Naive thymus-derived CD4-positive, alpha-beta T cell (primary cell): Measurements from ENCODE around the gene ZNF48. TPM values are rescaled to one million over a fixed set of nuclear protein-coding genes. Genes with fewer than 3 reads are reported as not detected.
A peak's percentile ranks its signal among the peaks of the same experiment; 100 is the strongest.

Experiments
- ATAC-seq: fragments of 150-1000 bp; cut with Tn5 transposase; 2 replicates; pipeline ENCODE4 v1.10.0; 2021; ENCODE audit warnings: mild to moderate bottlenecking, moderate library complexity
- CTCF ChIA-PET: fragments of 350-600 bp; sonication (Branson Sonifier 250); formaldehyde crosslinking; loops from one replicate; lab custom pipeline; 2021; ENCODE audit warnings: antibody characterized with exemption; lab: Charles Lee
- POLR2A ChIA-PET: fragments of 350-600 bp; sonication (Branson Sonifier 250); formaldehyde crosslinking; loops from one replicate; lab custom pipeline; 2021; ENCODE audit warnings: antibody characterized with exemption, inconsistent platforms; lab: Charles Lee
- DNase-seq, 9 donors: peaks; one replicate each; pipeline versions ENCODE4 v3.0.0 to v3.0.0-alpha.2; 2020 to 2022; ENCODE audit warnings: mixed read lengths in 1 of 9
- H3K27ac ChIP-seq: one replicate; pipeline ENCODE4 v1.7.0; 2013; ENCODE audit warnings: mild to moderate bottlenecking, low read depth, low read length, moderate library complexity
- H3K27me3 ChIP-seq, 2 donors: one replicate each; pipeline ENCODE4 v1.7.0; 2013; ENCODE audit warnings: low read length in 2 of 2, mild to moderate bottlenecking in 2 of 2, moderate library complexity in 2 of 2; ENCODE audit not compliant: control insufficient read depth in 2 of 2, insufficient read depth in 2 of 2
- H3K36me3 ChIP-seq, 3 experiments: 1 replicate in 2 of 3; 2 replicates in 1 of 3; pipeline ENCODE4 v1.7.0; 2013; ENCODE audit warnings: low read length in 3 of 3, mild to moderate bottlenecking in 3 of 3, moderate library complexity in 1 of 3; ENCODE audit not compliant: insufficient read depth in 3 of 3, control insufficient read depth in 2 of 3
- H3K4me1 ChIP-seq, 2 donors: one replicate each; pipeline ENCODE4 v1.7.0; 2013; ENCODE audit warnings: low read length in 2 of 2, mild to moderate bottlenecking in 2 of 2, moderate library complexity in 1 of 2; ENCODE audit not compliant: control insufficient read depth in 2 of 2, insufficient read depth in 2 of 2
- H3K4me3 ChIP-seq: 2 replicates; pipeline ENCODE4 v1.7.0; 2013; ENCODE audit warnings: mild to moderate bottlenecking, low read length
- H3K9me3 ChIP-seq, 3 experiments: 1 replicate in 2 of 3; 2 replicates in 1 of 3; pipeline ENCODE4 v1.7.0; 2013; ENCODE audit warnings: low read length in 3 of 3; ENCODE audit not compliant: control insufficient read depth in 2 of 3
- H3K27ac Mint-ChIP-seq, 9 donors: one replicate each; pipeline ENCODE4 v1.8.0; 2020 to 2022; ENCODE audit warnings: mixed read lengths in 9 of 9, mild to moderate bottlenecking in 8 of 9, moderate library complexity in 5 of 9, inconsistent platforms in 2 of 9
- H3K27me3 Mint-ChIP-seq, 5 donors: one replicate each; pipeline ENCODE4 v1.8.0; 2021 to 2022; ENCODE audit warnings: mixed read lengths in 5 of 5, mild to moderate bottlenecking in 1 of 5
- H3K36me3 Mint-ChIP-seq, 5 donors: one replicate each; pipeline ENCODE4 v1.8.0; 2020 to 2022; ENCODE audit warnings: mixed read lengths in 5 of 5, mild to moderate bottlenecking in 3 of 5, inconsistent platforms in 1 of 5
- H3K4me1 Mint-ChIP-seq, 7 donors: one replicate each; pipeline ENCODE4 v1.8.0; 2020 to 2022; ENCODE audit warnings: mixed read lengths in 7 of 7, mild to moderate bottlenecking in 3 of 7, inconsistent platforms in 1 of 7
- H3K4me3 Mint-ChIP-seq, 10 donors: one replicate each; pipeline ENCODE4 v1.8.0; 2020 to 2022; ENCODE audit warnings: mild to moderate bottlenecking in 10 of 10, mixed read lengths in 10 of 10, moderate library complexity in 6 of 10, inconsistent platforms in 2 of 10
- H3K9me3 Mint-ChIP-seq, 11 donors: one replicate each; pipeline ENCODE4 v1.8.0; 2020 to 2022; ENCODE audit warnings: mixed read lengths in 11 of 11, mild to moderate bottlenecking in 4 of 11, inconsistent platforms in 1 of 11, moderate library complexity in 1 of 11
- intact Hi-C, 2 donors: fragments of 100-400 bp; cut with micrococcal nuclease; formaldehyde crosslinking; loops; one replicate each; pipeline ENCODE4 v1.15.1; 2023
- polyA plus RNA-seq, 2 donors: library from polyadenylated mRNA; unstranded; fragments of 300-500 nt; fragmentation: Illumina TruSeq; gene quantifications; one replicate each; pipeline ENCODE4 v1.2.3, GENCODE V29; 2021
- total RNA-seq, 6 experiments: library from RNA in 5 of 6; stranded (reverse) in 5 of 6; gene quantifications; 1 replicate in 5 of 6; 2 replicates in 1 of 6; pipeline ENCODE4 v1.2.3 and lab custom pipeline; 2021 to 2026

Gene ZNF48
- total and polyA plus RNA-seq, 7 experiments from 2014 or later, result 6.0 to 16.0 (median 10.9) TPM

- H3K27me3 Mint-ChIP-seq, result no peaks in the 10 kb centered on the region
- Histone ChIP-seq H3K27ac (peak overlapping the region; percentile 100), H3K4me3 (peak overlapping the region; percentile 89), H3K36me3 (peaks cover 0 to 9% (median 3%) of the 10 kb centered on the region in 3 experiments), H3K4me1 (peaks cover 60 to 64% of the 10 kb centered on the region in 2 donors), H3K27me3 (no peaks in the 10 kb centered on the region), H3K9me3 (no peaks in the 10 kb centered on the region)
- H3K9me3 Mint-ChIP-seq, result no peaks in the 10 kb centered on the region
- ATAC-seq (no peak), DNase-seq (no peak)
- H3K36me3 Mint-ChIP-seq, result peaks cover 4 to 31% (median 5%) of the 10 kb centered on the region in 5 donors
- H3K4me1 Mint-ChIP-seq, result peaks cover 36 to 76% (median 52%) of the 10 kb centered on the region in 7 donors
- ChIA-PET POLR2A (interaction anchor here (1.1 to 10.9 kb wide), 7 partner anchors 13 to 290 kb away, joined by 3 to 254 read pairs (median 31); partner anchors contain the start of genes DCTPP1, TBC1D10B, TBX6 and ZNF48), CTCF (interaction anchor here (0.6 kb wide), 1 partner anchor 730 kb away, joined by 3 read pairs; no protein-coding TSS in a partner anchor)
- intact Hi-C loops, result no loop called here
- H3K4me3 Mint-ChIP-seq, result peak overlapping the region; percentile 73 to 100 (median 96)
- H3K27ac Mint-ChIP-seq, result peak overlapping the region; percentile 85 to 100 (median 99)
These were observed 14.4 kb upstream of the ZNF48 start for GRCh38 chr16:30380803-30381208.

GRCh38 chr16:30381291-30382041 is 13.8 kb upstream of the ZNF48 start:
- no peaks in the 10 kb centered on the region for H3K9me3 Mint-ChIP-seq
- Histone ChIP-seq H3K36me3 (peaks cover 0 to 3% (median 3%) of the 10 kb centered on the region in 3 experiments), H3K4me1 (peaks cover 58 to 59% of the 10 kb centered on the region in 2 donors), H3K27me3 (no peaks in the 10 kb centered on the region), H3K9me3 (no peaks in the 10 kb centered on the region), H3K27ac (peak overlapping the region; percentile 100), H3K4me3 (peak overlapping the region; percentile 89)
- intact Hi-C loops, result loop anchor here (1.0 kb wide), 4 partner anchors 10 to 46 kb away; partner anchors contain the start of genes ZNF771 (in 2 of the 2) and ZNF48 (in 1 of the 2)
- peak overlapping the region; percentile 78 to 100 (median 96) for H3K4me3 Mint-ChIP-seq
- CTCF ChIA-PET, result interaction anchor here (0.6 to 1.7 kb wide), 3 partner anchors 14 to 730 kb away, joined by 3 to 5 read pairs (median 4); partner anchors contain the start of genes ZNF48 and ZNF771
- peaks cover 36 to 73% (median 52%) of the 10 kb centered on the region in 7 donors for H3K4me1 Mint-ChIP-seq
- POLR2A ChIA-PET, result interaction anchor here (1.1 to 10.9 kb wide), 12 partner anchors 13 to 290 kb away, joined by 3 to 254 read pairs (median 10); partner anchors contain the start of genes CORO1A, TBC1D10B, TBX6 and ZNF48
- peak overlapping the region; percentile 90 to 100 (median 99) for H3K27ac Mint-ChIP-seq
- peaks cover 4 to 31% (median 5%) of the 10 kb centered on the region in 5 donors for H3K36me3 Mint-ChIP-seq
- DNase-seq, result peak in 1 of 9 donors; percentile 38
- no peak for ATAC-seq
- H3K27me3 Mint-ChIP-seq, result no peaks in the 10 kb centered on the region

- Histone ChIP-seq H3K27me3 (no peaks in the 10 kb centered on the region), H3K9me3 (no peaks in the 10 kb centered on the region), H3K36me3 (peaks cover 0 to 3% (median 3%) of the 10 kb centered on the region in 3 experiments), H3K4me1 (peaks cover 50 to 51% of the 10 kb centered on the region in 2 donors), H3K4me3 (peak within 1 kb of the TSS; percentile 89), H3K27ac (peak within 1 kb of the TSS; percentile 100)
- DNase-seq (peak; percentile 49 to 86 (median 81)), ATAC-seq (peak; percentile 27)
- no peaks in the 10 kb centered on the region for H3K9me3 Mint-ChIP-seq
- H3K4me3 Mint-ChIP-seq, result peak within 1 kb of the TSS; percentile 78 to 100 (median 96)
- peaks cover 4 to 31% (median 5%) of the 10 kb centered on the region in 5 donors for H3K36me3 Mint-ChIP-seq
- H3K27ac Mint-ChIP-seq, result peak within 1 kb of the TSS; percentile 90 to 100 (median 99)
- POLR2A ChIA-PET, result interaction anchor here (0.6 to 10.9 kb wide), 23 partner anchors 14 to 318 kb away, joined by 3 to 254 read pairs (median 6); partner anchors contain the start of genes CD2BP2, CORO1A, DCTPP1 and FBRS
- intact Hi-C loops, result loop anchor here (1.0 kb wide), 4 partner anchors 11 to 47 kb away; partner anchors contain the start of genes ZNF771 (in 2 of the 2) and ZNF48 (in 1 of the 2)
- no peaks in the 10 kb centered on the region for H3K27me3 Mint-ChIP-seq
- CTCF ChIA-PET, result interaction anchor here (0.8 to 2.0 kb wide), 8 partner anchors 10 to 153 kb away, joined by 3 to 7 read pairs (median 5); partner anchors contain the start of genes TBC1D10B, ZNF48 and ZNF771
- H3K4me1 Mint-ChIP-seq, result peaks cover 33 to 67% (median 49%) of the 10 kb centered on the region in 7 donors
These were observed 12.9 kb upstream of the ZNF48 start, which contains the start of gene SEPTIN1 for GRCh38 chr16:30382111-30382881. TSS of gene SEPTIN1 (minus strand) at chr16:30382561. CDS start at chr16:30382542, 19 bp downstream.

- H3K4me3 ChIP-seq, result peak overlapping the region; percentile 89
- no peak for DNase-seq
- H3K4me1 ChIP-seq, result peaks cover 47 to 49% of the 10 kb centered on the region in 2 donors
- H3K9me3 ChIP-seq, result no peaks in the 10 kb centered on the region
- no peaks in the 10 kb centered on the region for H3K27me3 ChIP-seq
- peaks cover 4 to 28% (median 5%) of the 10 kb centered on the region in 5 donors for H3K36me3 Mint-ChIP-seq
- H3K27me3 Mint-ChIP-seq, result no peaks in the 10 kb centered on the region
- no peak for ATAC-seq
- H3K4me3 Mint-ChIP-seq, result peak overlapping the region; percentile 78 to 100 (median 96)
- H3K9me3 Mint-ChIP-seq, result no peaks in the 10 kb centered on the region
- H3K27ac Mint-ChIP-seq, result peak overlapping the region; percentile 90 to 100 (median 99)
- peaks cover 0 to 3% (median 1%) of the 10 kb centered on the region in 3 experiments for H3K36me3 ChIP-seq
- peak overlapping the region; percentile 100 for H3K27ac ChIP-seq
- peaks cover 32 to 64% (median 40%) of the 10 kb centered on the region in 7 donors for H3K4me1 Mint-ChIP-seq
- intact Hi-C loops, result no loop called here
- CTCF ChIA-PET, result interaction anchor here (1.0 to 2.0 kb wide), 7 partner anchors 9 to 352 kb away, joined by 3 to 7 read pairs (median 5); partner anchors contain the start of genes TBC1D10B and ZNF48
- POLR2A ChIA-PET, result interaction anchor here (0.7 to 10.9 kb wide), 12 partner anchors 9 to 199 kb away, joined by 3 to 254 read pairs (median 10); partner anchors contain the start of genes CORO1A, DCTPP1, MYL11 and TBC1D10B
These were observed 11.7 kb upstream of the ZNF48 start for GRCh38 chr16:30383521-30383920.

GRCh38 chr16:30394592-30395154 is 547 bp upstream of the ZNF48 start:
- H3K36me3 ChIP-seq, result peaks cover 0 to 18% (median 0%) of the 10 kb centered on the region in 3 experiments
- intact Hi-C loops, result loop anchor here (1.0 to 2.0 kb wide), 5 partner anchors 12 to 24 kb away; partner anchors contain the start of genes ZNF771 (in 2 of the 2), SEPTIN1 (in 1 of the 2) and TBC1D10B (in 1 of the 2)
- H3K9me3 ChIP-seq, result no peaks in the 10 kb centered on the region
- H3K4me1 ChIP-seq, result peaks cover 10 to 22% of the 10 kb centered on the region in 2 donors
- H3K4me3 ChIP-seq, result peak overlapping the region; percentile 80
- DNase-seq (no peak), ATAC-seq (no peak)
- ChIA-PET CTCF (interaction anchor here (0.8 to 1.3 kb wide), 3 partner anchors 12 to 15 kb away, joined by 3 to 5 read pairs (median 4); partner anchors contain the start of genes SEPTIN1 and ZNF771), POLR2A (interaction anchor here (0.7 to 14.0 kb wide), 11 partner anchors 10 to 329 kb away, joined by 3 to 254 read pairs (median 4); partner anchors contain the start of genes ALDOA, SEPTIN1, TBC1D10B and ZNF747)
- H3K4me1 Mint-ChIP-seq, result peaks cover 20 to 34% (median 25%) of the 10 kb centered on the region in 7 donors
- H3K36me3 Mint-ChIP-seq, result peaks cover 0 to 7% (median 4%) of the 10 kb centered on the region in 5 donors
- H3K27ac ChIP-seq, result peak overlapping the region; percentile 71
- no peaks in the 10 kb centered on the region for H3K27me3 Mint-ChIP-seq
- H3K27me3 ChIP-seq, result no peaks in the 10 kb centered on the region
- H3K9me3 Mint-ChIP-seq, result no peaks in the 10 kb centered on the region
- H3K27ac Mint-ChIP-seq, result peak overlapping the region; percentile 63 to 95 (median 83)
- H3K4me3 Mint-ChIP-seq, result peak overlapping the region; percentile 51 to 92 (median 86)
